K562 (cell line): Measurements from ENCODE around the gene ADAM23. TPM values are rescaled to one million over a fixed set of nuclear protein-coding genes. Genes with fewer than 3 reads are reported as not detected.

Source experiments
- ATAC-seq: fragments of 200-7000 bp; cut with Tn5 transposase; 3 replicates; pipeline ENCODE4 v1.9.1; 2020; ENCODE audit warnings: moderate library complexity
- BruUV-seq: library from RNA; stranded (reverse); fragments of 400-500 nt; replicated peaks from 2 replicates; lab custom pipeline; 2021; lab: Mats Ljungman, UMichigan
- CTCF ChIA-PET: fragments of 300-600 bp; formaldehyde crosslinking; extraction: SDS; loops from one replicate; lab custom pipeline; 2021; ENCODE audit warnings: low intra/inter-chr PET ratio; lab: Yijun Ruan, JAX
- POLR2A ChIA-PET: fragments of 300-600, 350-650 bp; sonication (Branson Sonifier 250); formaldehyde crosslinking; extraction: SDS; loops from one replicate; lab custom pipeline; 2021; ENCODE audit warnings: antibody characterized with exemption, inconsistent platforms; lab: Yijun Ruan, JAX
- DNase-seq, 4 experiments: peaks; one replicate each; pipeline versions ENCODE4 v3.0.0 to v3.0.0-alpha.2; 2011 to 2018; ENCODE audit warnings: low spot score in 3 of 4, mixed read lengths in 3 of 4; ENCODE audit errors: extremely low read depth in 1 of 4
- FAIRE-seq: peaks from 2 replicates; lab custom pipeline; 2011; peaks lifted over from hg19 to GRCh38; lab: Jason Lieb, UNC
- H2AFZ ChIP-seq: 2 replicates; pipeline ENCODE4 v1.6.0; 2011; ENCODE audit warnings: low read depth, low read length, control low read depth, inconsistent platforms
- H3K27ac ChIP-seq: fragments of 200-600 bp; 3 replicates; pipeline ENCODE4 v1.8.0; 2011; ENCODE audit warnings: low read depth, mild to moderate bottlenecking, control low read depth, inconsistent platforms, low read length, moderate library complexity, mixed read lengths; ENCODE audit errors: extremely low read depth
- H3K27me3 ChIP-seq, 2 experiments: fragments of 300-600 bp in 1 of 2; 2 replicates in 1 of 2; 3 replicates in 1 of 2; pipeline versions ENCODE4 v1.6.0 to v1.8.0; 2011; ENCODE audit warnings: inconsistent platforms in 2 of 2, low read length in 2 of 2, mild to moderate bottlenecking in 1 of 2, mixed read lengths in 1 of 2, moderate library complexity in 1 of 2; ENCODE audit not compliant: control insufficient read depth in 2 of 2, insufficient read depth in 2 of 2
- H3K36me3 ChIP-seq: fragments of 300-600 bp; 3 replicates; pipeline ENCODE4 v1.8.0; 2011; ENCODE audit warnings: mild to moderate bottlenecking, low read length, inconsistent platforms; ENCODE audit not compliant: control insufficient read depth, insufficient read depth
- H3K4me1 ChIP-seq, 2 experiments: fragments of 200-600 bp in 1 of 2; replicated peaks in 1 of 2; 2 replicates in 1 of 2; 3 replicates in 1 of 2; pipeline versions ENCODE4 v1.5.1 to v1.8.0; 2011; ENCODE audit warnings: inconsistent platforms in 2 of 2, low read length in 2 of 2, mild to moderate bottlenecking in 1 of 2, mixed read lengths in 1 of 2, moderate library complexity in 1 of 2; ENCODE audit not compliant: control insufficient read depth in 2 of 2, insufficient read depth in 2 of 2
- H3K4me2 ChIP-seq: 2 replicates; pipeline ENCODE4 v1.6.1; 2011; ENCODE audit warnings: low read length, control low read depth, inconsistent platforms, mixed read lengths; ENCODE audit not compliant: insufficient read depth
- H3K4me3 ChIP-seq: fragments of 200-600 bp; sonication (generic), shearing (Covaris generic); 2 replicates; pipeline ENCODE4 v1.5.1; 2016; ENCODE audit warnings: control low read depth, inconsistent platforms
- H3K79me2 ChIP-seq: fragments of 200-600 bp; 3 replicates; pipeline ENCODE4 v1.8.0; 2011; ENCODE audit warnings: low read length, inconsistent platforms; ENCODE audit not compliant: control insufficient read depth, insufficient read depth
- H3K9ac ChIP-seq, 2 experiments: 2 replicates each; pipeline versions ENCODE4 v1.6.0 to v1.6.1; 2011; ENCODE audit warnings: low read depth in 2 of 2, low read length in 2 of 2, control low read depth in 1 of 2, inconsistent platforms in 1 of 2, mild to moderate bottlenecking in 1 of 2, mixed read lengths in 1 of 2; ENCODE audit not compliant: insufficient read depth in 1 of 2
- H3K9me1 ChIP-seq: one replicate; pipeline ENCODE4 v1.6.0; 2011; ENCODE audit warnings: inconsistent platforms, mild to moderate bottlenecking, low read length, moderate library complexity; ENCODE audit not compliant: control insufficient read depth, insufficient read depth
- H3K9me3 ChIP-seq: replicated peaks from 2 replicates; pipeline ENCODE4 v1.5.1; 2011; ENCODE audit warnings: low read depth, low read length, inconsistent platforms; ENCODE audit not compliant: control insufficient read depth, insufficient read depth
- H4K20me1 ChIP-seq: replicated peaks from 2 replicates; pipeline ENCODE4 v1.6.1; 2011; ENCODE audit warnings: low read length, inconsistent platforms, mixed read lengths; ENCODE audit not compliant: control insufficient read depth, insufficient read depth
- ETS2 ChIP-seq: IDR thresholded peaks from 2 replicates; pipeline ENCODE4 v1.6.1; 2016; ENCODE audit warnings: borderline replicate concordance, missing genetic modification characterization, mild to moderate bottlenecking, moderate library complexity, missing compliant biosample characterization; ENCODE audit not compliant: poor library complexity, severe bottlenecking
- HES1 ChIP-seq: fragments of 450-650 bp; IDR thresholded peaks from 2 replicates; pipeline ENCODE4 v1.6.1; 2016; ENCODE audit warnings: low read depth, mild to moderate bottlenecking, moderate library complexity
- MAFF ChIP-seq: IDR thresholded peaks from 2 replicates; pipeline ENCODE4 v1.6.1; 2012; ENCODE audit warnings: low read length, improper control_type of control experiment
- PBX2 ChIP-seq, 2 experiments: IDR thresholded peaks in 1 of 2; conservative IDR thresholded peaks in 1 of 2; 2 replicates each; pipeline ENCODE4 v1.6.1; 2016; ENCODE audit warnings: low read depth in 2 of 2, mild to moderate bottlenecking in 1 of 2, missing compliant biosample characterization in 1 of 2, missing genetic modification characterization in 1 of 2, moderate library complexity in 1 of 2
- PHB ChIP-seq: fragments of 250-450 bp; sonication (Bioruptor Pico); IDR thresholded peaks from 2 replicates; pipeline ENCODE4 v1.5.0; 2021
- SAFB ChIP-seq: fragments of 200-400 bp; formaldehyde crosslinking; IDR thresholded peaks from 2 replicates; pipeline ENCODE4 v1.6.1; 2017; ENCODE audit warnings: low read depth, low read length, borderline replicate concordance
- SP1 ChIP-seq: sonication (generic); formaldehyde crosslinking; IDR thresholded peaks from 2 replicates; pipeline ENCODE4 v1.8.1; 2022; ENCODE audit warnings: mild to moderate bottlenecking, missing genetic modification reagents
- ZFX ChIP-seq: sonication (generic); formaldehyde crosslinking; IDR thresholded peaks from 2 replicates; pipeline ENCODE4 v1.8.0; 2022; ENCODE audit warnings: mild to moderate bottlenecking, missing genetic modification reagents, moderate library complexity
- WGBS: fragments of 100-300 bp; shearing (Covaris generic); methylation state at CpG from one replicate; pipeline ENCODE4 v1.1.6; 2016; ENCODE audit warnings: low coverage, mixed read lengths; ENCODE audit not compliant: insufficient coverage; ENCODE audit errors: missing lambda C conversion rate; 5-methylcytosine and 5-hydroxymethylcytosine counted together
- in situ Hi-C: fragments of 300-500 bp; cut with MboI; formaldehyde crosslinking; loops from 4 replicates; pipeline ENCODE4 v1.15.0; 2018; ENCODE audit warnings: inconsistent platforms, mixed read lengths
- intact Hi-C: fragments of 100-400 bp; cut with micrococcal nuclease; formaldehyde crosslinking; loops from 2 replicates; pipeline ENCODE4 v1.14.2; 2022
- polyA plus RNA-seq, 8 experiments: library from polyadenylated mRNA; depleted of rRNA in 4 of 8; stranded (reverse) in 5 of 8; unstranded in 3 of 8; fragments of >200 nt; fragmentation: Nextera tagmentation in 2 of 8; fragmentation: Illumina TruSeq in 1 of 8; extraction: Ambion mirVana in 2 of 8; extraction: Trizol in 1 of 8; gene quantifications; 2 replicates each; pipeline versions ENCODE4 v1.2.1 to v1.2.3, GENCODE V29; 2011 to 2014; ENCODE audit warnings: inconsistent platforms in 1 of 8, missing spikeins in 1 of 8
- total RNA-seq, 7 experiments: library from RNA; depleted of rRNA in 6 of 7; stranded (reverse); fragments of >200 nt in 6 of 7; fragmentation: Illumina TruSeq in 2 of 7; extraction: Trizol in 2 of 7; gene quantifications; 2 replicates each; pipeline versions ENCODE4 v1.2.1 to v1.2.3, GENCODE V29; 2011 to 2021; ENCODE audit warnings: low replicate concordance in 1 of 7
- TF ChIP-seq, protein P1 (sequence below): sonication (generic); formaldehyde crosslinking; IDR thresholded peaks from 2 replicates; pipeline ENCODE4 v1.8.1; 2022; ENCODE audit warnings: missing genetic modification reagents

The ADAM23 gene
- total and polyA plus RNA-seq, 9 of the 15 experiments (the other 6 are each of a cell fraction or from before 2014, with no cell fraction given), result 0.02 TPM; not detected in 8

- no peak for ATAC-seq
- BruUV-seq, result no TSS peak
- TF ChIP-seq HES1, result no peak
- no peak for TF ChIP-seq SP1
- TF ChIP-seq, protein P1, sequence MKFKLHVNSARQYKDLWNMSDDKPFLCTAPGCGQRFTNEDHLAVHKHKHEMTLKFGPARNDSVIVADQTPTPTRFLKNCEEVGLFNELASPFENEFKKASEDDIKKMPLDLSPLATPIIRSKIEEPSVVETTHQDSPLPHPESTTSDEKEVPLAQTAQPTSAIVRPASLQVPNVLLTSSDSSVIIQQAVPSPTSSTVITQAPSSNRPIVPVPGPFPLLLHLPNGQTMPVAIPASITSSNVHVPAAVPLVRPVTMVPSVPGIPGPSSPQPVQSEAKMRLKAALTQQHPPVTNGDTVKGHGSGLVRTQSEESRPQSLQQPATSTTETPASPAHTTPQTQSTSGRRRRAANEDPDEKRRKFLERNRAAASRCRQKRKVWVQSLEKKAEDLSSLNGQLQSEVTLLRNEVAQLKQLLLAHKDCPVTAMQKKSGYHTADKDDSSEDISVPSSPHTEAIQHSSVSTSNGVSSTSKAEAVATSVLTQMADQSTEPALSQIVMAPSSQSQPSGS (CRISPR knock-in tag), result no peak
- TF ChIP-seq SAFB, result no peak
- no peak for TF ChIP-seq PBX2 (CRISPR knock-in tag; IDR thresholded peaks at IDR 0.05; ENCODE audit: low read depth)
- no peak for TF ChIP-seq PBX2 (tag; conservative IDR thresholded peaks at IDR 0.05; ENCODE audit: low read depth)
- no peak for TF ChIP-seq PHB
- no peak for TF ChIP-seq ETS2 (tag)
- TF ChIP-seq ZFX (CRISPR knock-in tag), result no peak
- no peak for TF ChIP-seq MAFF
Measured at GRCh38 chr2:206521115-206521514, 77.8 kb downstream of the ADAM23 start.

More at GRCh38 chr2:206521115-206521514, 77.8 kb downstream of the ADAM23 start:
- no peak overlapping the region for H2AFZ ChIP-seq
- H3K4me2 ChIP-seq, result no peak overlapping the region
- no peak overlapping the region for H3K4me3 ChIP-seq
- no peaks in the 10 kb centered on the region for H3K4me1 ChIP-seq
- H3K79me2 ChIP-seq, result no peaks in the 10 kb centered on the region
- H3K27ac ChIP-seq, result no peak overlapping the region
- no peaks in the 10 kb centered on the region for H3K36me3 ChIP-seq
- no peaks in the 10 kb centered on the region for H3K27me3 ChIP-seq
- WGBS, result 3% methylated on average over 2 of the region's 3 CpGs
- CTCF ChIA-PET, result no interaction called here
- no peaks in the 10 kb centered on the region for H3K9me3 ChIP-seq
- H3K9me1 ChIP-seq, result no peaks in the 10 kb centered on the region
- in situ Hi-C loops, result no loop called here
- POLR2A ChIA-PET, result no interaction called here
- FAIRE-seq (no peak), DNase-seq (no peak)
- intact Hi-C loops, result no loop called here
- H3K9ac ChIP-seq, result no peak overlapping the region
- H4K20me1 ChIP-seq, result no peaks in the 10 kb centered on the region
